B cell (primary cell): Measurements from ENCODE around the gene POC5. TPM values are rescaled to one million over a fixed set of nuclear protein-coding genes. Genes with fewer than 3 reads are reported as not detected.

Experiments
- ATAC-seq: fragments of 200-7000 bp; cut with Tn5 transposase; one replicate; pipeline ENCODE4 v1.10.0; 2021; ENCODE audit warnings: low read depth, mild to moderate bottlenecking, moderate number of reproducible peaks, moderate library complexity
- CTCF ChIA-PET: fragments of 350-600 bp; sonication (Branson Sonifier 250); formaldehyde crosslinking; loops from one replicate; lab custom pipeline; 2021; ENCODE audit warnings: antibody characterized with exemption, inconsistent platforms; lab: Charles Lee
- POLR2A ChIA-PET: fragments of 350-600 bp; sonication (Branson Sonifier 250); formaldehyde crosslinking; loops from one replicate; lab custom pipeline; 2021; ENCODE audit warnings: antibody characterized with exemption; lab: Charles Lee
- DNase-seq: peaks from one replicate; pipeline ENCODE4 v3.0.0; 2013
- H2AFZ ChIP-seq: 2 replicates; pipeline ENCODE4 v1.6.1; 2012; ENCODE audit warnings: mild to moderate bottlenecking, low read depth, low read length; ENCODE audit not compliant: insufficient read depth, poor library complexity, severe bottlenecking
- H3K27ac ChIP-seq, 2 donors: 1 replicate in 1 of 2; 2 replicates in 1 of 2; pipeline ENCODE4 v1.5.1; 2012 to 2013; ENCODE audit warnings: low read length in 2 of 2, mild to moderate bottlenecking in 2 of 2, moderate library complexity in 1 of 2
- H3K27me3 ChIP-seq, 4 experiments: fragments of 200-600 bp in 1 of 4; sonication (generic) in 1 of 4; replicated peaks in 1 of 4; 1 replicate in 2 of 4; 2 replicates in 2 of 4; pipeline versions ENCODE4 v1.6.1 to v1.7.0; 2013 to 2016; ENCODE audit warnings: low read length in 3 of 4, mild to moderate bottlenecking in 2 of 4, mixed read lengths in 1 of 4, moderate library complexity in 1 of 4; ENCODE audit not compliant: insufficient read depth in 4 of 4, control insufficient read depth in 3 of 4; ENCODE audit errors: control extremely low read depth in 1 of 4
- H3K36me3 ChIP-seq, 2 experiments: replicated peaks in 1 of 2; 1 replicate in 1 of 2; 2 replicates in 1 of 2; pipeline versions ENCODE4 v1.6.1 to v1.7.1; 2013; ENCODE audit warnings: low read length in 1 of 2; ENCODE audit not compliant: insufficient read depth in 2 of 2, control insufficient read depth in 1 of 2; ENCODE audit errors: control extremely low read depth in 1 of 2, extremely low read depth in 1 of 2
- H3K4me1 ChIP-seq, 2 donors: fragments of 200-600 bp in 1 of 2; sonication (generic) in 1 of 2; 1 replicate in 1 of 2; 2 replicates in 1 of 2; pipeline versions ENCODE4 v1.5.1 to v1.6.1; 2013 to 2017; ENCODE audit warnings: low read length in 2 of 2; ENCODE audit not compliant: control insufficient read depth in 2 of 2, insufficient read depth in 2 of 2
- H3K4me2 ChIP-seq: replicated peaks from 2 replicates; pipeline ENCODE3; 2012; ENCODE audit warnings: mild to moderate bottlenecking, low read depth, low read length; ENCODE audit not compliant: poor library complexity, severe bottlenecking
- H3K4me3 ChIP-seq, 5 experiments: fragments of 200-600 bp in 1 of 5; sonication (generic) in 1 of 5; 1 replicate in 3 of 5; 2 replicates in 2 of 5; pipeline versions ENCODE4 v1.5.1 to v1.7.0; 2011 to 2016; ENCODE audit warnings: low read length in 4 of 5, mild to moderate bottlenecking in 4 of 5, low read depth in 2 of 5, control low read depth in 1 of 5, moderate library complexity in 1 of 5; ENCODE audit not compliant: insufficient read depth in 1 of 5; ENCODE audit errors: control extremely low read depth in 1 of 5, extremely low read depth in 1 of 5
- H3K79me2 ChIP-seq: fragments of 200-600 bp; sonication (generic); one replicate; pipeline ENCODE4 v1.6.0; 2016; ENCODE audit warnings: low read length; ENCODE audit not compliant: control insufficient read depth, insufficient read depth
- H3K9ac ChIP-seq: fragments of 200-600 bp; sonication (generic); 2 replicates; pipeline ENCODE4 v1.6.1; 2017; ENCODE audit warnings: mild to moderate bottlenecking, low read length, moderate library complexity
- H3K9me3 ChIP-seq, 3 donors: one replicate each; pipeline versions ENCODE4 v1.6.1 to v1.7.1; 2013; ENCODE audit warnings: low read length in 2 of 3; ENCODE audit not compliant: control insufficient read depth in 2 of 3, insufficient read depth in 1 of 3; ENCODE audit errors: control extremely low read depth in 1 of 3
- H4K20me1 ChIP-seq: 2 replicates; pipeline ENCODE4 v1.6.0; 2012; ENCODE audit warnings: mild to moderate bottlenecking, low read length; ENCODE audit not compliant: insufficient read depth, control insufficient read depth, poor library complexity, severe bottlenecking
- H3K27ac Mint-ChIP-seq: one replicate; pipeline ENCODE4 v1.8.0; 2021; ENCODE audit warnings: mixed read lengths
- H3K27me3 Mint-ChIP-seq: one replicate; pipeline ENCODE4 v1.8.0; 2021; ENCODE audit warnings: mixed read lengths
- H3K4me1 Mint-ChIP-seq: one replicate; pipeline ENCODE4 v1.8.0; 2021; ENCODE audit warnings: mixed read lengths
- H3K4me3 Mint-ChIP-seq: one replicate; pipeline ENCODE4 v1.8.0; 2021; ENCODE audit warnings: mixed read lengths
- H3K9me3 Mint-ChIP-seq: one replicate; pipeline ENCODE4 v1.8.0; 2022; ENCODE audit warnings: mixed read lengths; ENCODE audit not compliant: insufficient read depth
- EZH2 ChIP-seq: IDR thresholded peaks from 2 replicates; pipeline ENCODE4 v1.6.1; 2012; ENCODE audit warnings: borderline replicate concordance, low read depth, mild to moderate bottlenecking, moderate library complexity, low read length; ENCODE audit not compliant: insufficient read depth, poor library complexity, severe bottlenecking
- WGBS: methylation state at CpG from one replicate; pipeline ENCODE4 v1.1.5; 2013; ENCODE audit warnings: missing lambda C conversion rate; ENCODE audit not compliant: insufficient coverage; 5-methylcytosine and 5-hydroxymethylcytosine counted together
- intact Hi-C: fragments of 100-400 bp; cut with micrococcal nuclease; formaldehyde crosslinking; loops from one replicate; pipeline ENCODE4 v1.10.0; 2022
- polyA plus RNA-seq: library from polyadenylated mRNA; depleted of rRNA; stranded (reverse); fragments of >200 nt; gene quantifications from 2 replicates; pipeline ENCODE4 v1.2.3, GENCODE V29; 2012
- total RNA-seq, 2 donors: library from RNA; stranded (reverse); fragments of 120-200 nt in 1 of 2; gene quantifications; 1 replicate in 1 of 2; 2 replicates in 1 of 2; pipeline versions ENCODE4 v1.2.3 to v1.2.4, GENCODE V29; 2013 to 2022
- TF ChIP-seq, protein P1 (sequence below): fragments of 200-600 bp; IDR thresholded peaks from one replicate; pipeline ENCODE4 v1.8.0; 2022; ENCODE audit warnings: antibody characterized with exemption, mild to moderate bottlenecking

POC5 gene
- total and polyA plus RNA-seq, 2 donors (not counting 1 experiment from before 2014, with no cell fraction given): 22.7 to 25.4 TPM

DNA sequence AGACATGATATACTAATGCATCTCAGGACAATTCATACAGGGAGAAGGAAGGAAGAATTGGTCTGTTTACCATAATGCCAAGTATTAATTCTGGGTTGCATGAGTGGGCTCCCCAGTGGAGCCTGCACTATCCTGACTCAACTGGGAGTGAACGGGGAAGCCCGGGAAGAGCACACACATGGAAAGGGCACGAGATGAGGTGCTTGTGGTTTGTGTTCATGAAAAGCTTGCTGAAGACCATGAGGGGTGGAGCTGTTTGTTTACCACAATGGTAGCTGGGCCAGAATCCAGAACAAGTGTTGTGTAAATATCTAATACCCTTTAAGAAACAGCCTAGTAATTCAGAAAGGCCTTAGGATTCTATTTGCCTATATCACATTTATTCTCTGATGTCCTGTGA is 44.6 kb downstream of the POC5 start:
- Histone ChIP-seq H3K9me3 (no peaks in the 10 kb centered on the region), H3K4me2 (no peak overlapping the region), H3K79me2 (no peaks in the 10 kb centered on the region), H3K27ac (no peak overlapping the region), H4K20me1 (no peaks in the 10 kb centered on the region), H3K4me1 (peaks cover 5 to 13% of the 10 kb centered on the region in 2 donors), H3K36me3 (peaks cover 0 to 6% of the 10 kb centered on the region in 2 experiments), H3K4me3 (no peak overlapping the region), H3K27me3 (no peaks in the 10 kb centered on the region), H3K9ac (no peak overlapping the region), H2AFZ (no peak overlapping the region)
- Mint-ChIP-seq H3K4me1 (peaks cover 18% of the 10 kb centered on the region), H3K27ac (no peak overlapping the region), H3K27me3 (no peaks in the 10 kb centered on the region), H3K9me3 (no peaks in the 10 kb centered on the region), H3K4me3 (no peak overlapping the region)
- 100% methylated on average over 3 of the region's 3 CpGs for WGBS
- ChIA-PET POLR2A (no interaction called here), CTCF (interaction anchor here (0.8 kb wide), 1 partner anchor 437 kb away, joined by 3 read pairs; no protein-coding TSS in a partner anchor)
- no peak for TF ChIP-seq EZH2
- TF ChIP-seq, protein P1, sequence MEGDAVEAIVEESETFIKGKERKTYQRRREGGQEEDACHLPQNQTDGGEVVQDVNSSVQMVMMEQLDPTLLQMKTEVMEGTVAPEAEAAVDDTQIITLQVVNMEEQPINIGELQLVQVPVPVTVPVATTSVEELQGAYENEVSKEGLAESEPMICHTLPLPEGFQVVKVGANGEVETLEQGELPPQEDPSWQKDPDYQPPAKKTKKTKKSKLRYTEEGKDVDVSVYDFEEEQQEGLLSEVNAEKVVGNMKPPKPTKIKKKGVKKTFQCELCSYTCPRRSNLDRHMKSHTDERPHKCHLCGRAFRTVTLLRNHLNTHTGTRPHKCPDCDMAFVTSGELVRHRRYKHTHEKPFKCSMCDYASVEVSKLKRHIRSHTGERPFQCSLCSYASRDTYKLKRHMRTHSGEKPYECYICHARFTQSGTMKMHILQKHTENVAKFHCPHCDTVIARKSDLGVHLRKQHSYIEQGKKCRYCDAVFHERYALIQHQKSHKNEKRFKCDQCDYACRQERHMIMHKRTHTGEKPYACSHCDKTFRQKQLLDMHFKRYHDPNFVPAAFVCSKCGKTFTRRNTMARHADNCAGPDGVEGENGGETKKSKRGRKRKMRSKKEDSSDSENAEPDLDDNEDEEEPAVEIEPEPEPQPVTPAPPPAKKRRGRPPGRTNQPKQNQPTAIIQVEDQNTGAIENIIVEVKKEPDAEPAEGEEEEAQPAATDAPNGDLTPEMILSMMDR: no peak
- intact Hi-C loops: no loop called here
- DNase-seq: no peak
- ATAC-seq: no peak

DNA sequence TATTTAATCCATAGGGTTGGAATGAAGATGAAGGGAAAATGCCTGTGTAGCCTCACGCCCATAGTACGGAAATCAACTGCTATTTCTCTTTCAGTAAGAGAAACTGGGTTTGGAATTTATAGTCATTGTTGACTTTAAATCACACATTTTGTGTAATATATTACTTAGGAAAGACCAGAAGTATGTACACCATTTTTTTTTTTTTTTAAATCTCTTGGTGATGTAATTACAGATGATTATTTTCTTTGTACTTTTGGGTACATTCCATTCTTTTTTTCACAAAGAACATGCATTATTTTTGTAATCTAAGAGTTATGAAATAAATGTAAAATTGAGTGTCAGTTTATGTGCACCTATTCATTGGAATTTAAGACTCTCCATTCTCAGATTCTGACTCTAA is 45.7 kb downstream of the POC5 start:
- H3K27ac ChIP-seq: no peak overlapping the region
- no peaks in the 10 kb centered on the region for H4K20me1 ChIP-seq
- peaks cover 5 to 13% of the 10 kb centered on the region in 2 donors for H3K4me1 ChIP-seq
- no peak overlapping the region for H2AFZ ChIP-seq
- Mint-ChIP-seq H3K4me3 (no peak overlapping the region), H3K4me1 (peaks cover 17% of the 10 kb centered on the region), H3K9me3 (no peaks in the 10 kb centered on the region), H3K27ac (no peak overlapping the region), H3K27me3 (no peaks in the 10 kb centered on the region)
- no peak for TF ChIP-seq EZH2
- TF ChIP-seq, protein P1: no peak
- no peaks in the 10 kb centered on the region for H3K9me3 ChIP-seq
- no peak overlapping the region for H3K9ac ChIP-seq
- no peak for ATAC-seq
- ChIA-PET CTCF (interaction anchor here (0.8 kb wide), 1 partner anchor 435 kb away, joined by 3 read pairs; no protein-coding TSS in a partner anchor), POLR2A (no interaction called here)
- WGBS: no CpG with 5 or more reads among the region's 2 CpGs
- peaks cover 0 to 6% of the 10 kb centered on the region in 2 experiments for H3K36me3 ChIP-seq
- no peak overlapping the region for H3K4me3 ChIP-seq
- H3K27me3 ChIP-seq: no peaks in the 10 kb centered on the region
- no peaks in the 10 kb centered on the region for H3K79me2 ChIP-seq
- intact Hi-C loops: no loop called here
- DNase-seq: no peak
- H3K4me2 ChIP-seq: no peak overlapping the region
